Endothelial cell of umbilical vein (primary cell): ENCODE results near the gene FCMR. TPM values are rescaled to one million over a fixed set of nuclear protein-coding genes. Genes with fewer than 3 reads are reported as not detected.

Experiments used
- BruUV-seq: library from RNA; stranded (reverse); fragments of 400-500 nt; replicated peaks from 2 replicates; lab custom pipeline; 2021; lab: Mats Ljungman, UMichigan
- CTCF ChIA-PET: fragments of 300-600, 350-600 bp; sonication (Branson Sonifier 250); formaldehyde crosslinking; loops from one replicate; lab custom pipeline; 2021; ENCODE audit warnings: antibody characterized with exemption, inconsistent platforms; lab: Charles Lee
- POLR2A ChIA-PET: fragments of 300-600, 350-600 bp; sonication (Branson Sonifier 250); formaldehyde crosslinking; loops from one replicate; lab custom pipeline; 2021; ENCODE audit warnings: antibody characterized with exemption, inconsistent platforms; lab: Charles Lee
- DNase-seq: peaks from one replicate; pipeline ENCODE4 v3.0.0-alpha.2; 2011; ENCODE audit warnings: low read depth, low spot score
- FAIRE-seq: peaks from 2 replicates; lab custom pipeline; 2011; peaks lifted over from hg19 to GRCh38; lab: Jason Lieb, UNC
- H2AFZ ChIP-seq: 2 replicates; pipeline ENCODE4 v1.6.0; 2012; ENCODE audit warnings: low read depth, low read length, control low read depth, inconsistent platforms
- H3K27ac ChIP-seq: 2 replicates; pipeline ENCODE4 v1.5.1; 2011; ENCODE audit warnings: low read depth, mild to moderate bottlenecking, control low read depth, low read length, moderate library complexity; ENCODE audit not compliant: insufficient read depth
- H3K27me3 ChIP-seq, 2 experiments: 2 replicates each; pipeline versions ENCODE4 v1.6.0 to v1.6.1; 2011; ENCODE audit warnings: low read length in 2 of 2, mixed read lengths in 1 of 2; ENCODE audit not compliant: control insufficient read depth in 2 of 2, insufficient read depth in 2 of 2
- H3K36me3 ChIP-seq, 2 experiments: 2 replicates in 1 of 2; 3 replicates in 1 of 2; pipeline ENCODE4 v1.5.1; 2011; ENCODE audit warnings: low read length in 2 of 2, mild to moderate bottlenecking in 1 of 2, moderate library complexity in 1 of 2; ENCODE audit not compliant: control insufficient read depth in 2 of 2, insufficient read depth in 2 of 2; ENCODE audit errors: extremely low read depth in 1 of 2
- H3K4me1 ChIP-seq: 3 replicates; pipeline ENCODE4 v1.5.1; 2011; ENCODE audit warnings: mild to moderate bottlenecking, low read length; ENCODE audit not compliant: control insufficient read depth, insufficient read depth; ENCODE audit errors: extremely low read depth
- H3K4me2 ChIP-seq: 2 replicates; pipeline ENCODE4 v1.6.1; 2011; ENCODE audit warnings: low read length, control low read depth, mixed read lengths; ENCODE audit not compliant: insufficient read depth
- H3K4me3 ChIP-seq, 3 experiments: fragments of 200-600 bp in 1 of 3; sonication (generic), shearing (Covaris generic) in 1 of 3; replicated peaks in 1 of 3; 2 replicates each; pipeline ENCODE4 v1.5.1; 2011 to 2016; ENCODE audit warnings: control low read depth in 3 of 3, low read length in 3 of 3, mild to moderate bottlenecking in 2 of 3, inconsistent platforms in 1 of 3, low read depth in 1 of 3, moderate library complexity in 1 of 3; ENCODE audit not compliant: insufficient read depth in 1 of 3
- H3K79me2 ChIP-seq: 2 replicates; pipeline ENCODE4 v1.6.0; 2012; ENCODE audit warnings: low read length, inconsistent platforms; ENCODE audit not compliant: control insufficient read depth, insufficient read depth
- H3K9ac ChIP-seq: replicated peaks from 2 replicates; pipeline ENCODE3; 2011; ENCODE audit warnings: low read length, control low read depth; ENCODE audit not compliant: insufficient read depth; ENCODE audit errors: extremely low read depth
- H3K9me1 ChIP-seq: replicated peaks from 3 replicates; pipeline ENCODE4 v1.6.0; 2011; ENCODE audit warnings: mild to moderate bottlenecking, low read length; ENCODE audit not compliant: control insufficient read depth, insufficient read depth; ENCODE audit errors: extremely low read depth
- H3K9me3 ChIP-seq: replicated peaks from 2 replicates; pipeline ENCODE4 v1.5.1; 2012; ENCODE audit warnings: low read length, inconsistent platforms; ENCODE audit not compliant: control insufficient read depth, insufficient read depth
- H4K20me1 ChIP-seq: replicated peaks from 2 replicates; pipeline ENCODE3; 2011; ENCODE audit warnings: mild to moderate bottlenecking, low read length; ENCODE audit not compliant: control insufficient read depth, insufficient read depth; ENCODE audit errors: extremely low read depth
- CTCF ChIP-seq, 2 donors: IDR thresholded peaks; 1 replicate in 1 of 2; 2 replicates in 1 of 2; pipeline ENCODE4 v1.5.1; 2011; ENCODE audit warnings: low read length in 2 of 2, mild to moderate bottlenecking in 2 of 2, moderate library complexity in 2 of 2, control low read depth in 1 of 2, inconsistent platforms in 1 of 2, low read depth in 1 of 2; ENCODE audit not compliant: insufficient read depth in 1 of 2; ENCODE audit errors: extremely low read depth in 1 of 2
- EZH2 ChIP-seq: IDR thresholded peaks from 2 replicates; pipeline ENCODE4 v1.6.1; 2012; ENCODE audit warnings: borderline replicate concordance, low read depth, mild to moderate bottlenecking, moderate library complexity, low read length, inconsistent platforms; ENCODE audit not compliant: severe bottlenecking
- FOS ChIP-seq: IDR thresholded peaks from 2 replicates; pipeline ENCODE4 v1.6.1; 2011; ENCODE audit warnings: mild to moderate bottlenecking, low read length, moderate library complexity, borderline replicate concordance; ENCODE audit not compliant: insufficient read depth
- GATA2 ChIP-seq: IDR thresholded peaks from 2 replicates; pipeline ENCODE4 v1.7.0; 2011; ENCODE audit warnings: low read depth, mild to moderate bottlenecking, moderate library complexity, mixed read lengths, low read length; ENCODE audit not compliant: insufficient read length, insufficient read depth
- JUN ChIP-seq: IDR thresholded peaks from 2 replicates; pipeline ENCODE4 v1.6.1; 2011; ENCODE audit warnings: borderline replicate concordance, low read depth; ENCODE audit not compliant: insufficient read length, insufficient read depth
- MAX ChIP-seq: IDR thresholded peaks from 2 replicates; pipeline ENCODE4 v1.6.1; 2011; ENCODE audit not compliant: insufficient read depth, insufficient read length
- MYC ChIP-seq: IDR thresholded peaks from one replicate; pipeline ENCODE4 v1.6.1; 2011; ENCODE audit warnings: mild to moderate bottlenecking, low read depth, low read length
- POLR2A ChIP-seq: IDR thresholded peaks from 2 replicates; pipeline ENCODE4 v1.6.1; 2012; ENCODE audit warnings: low read depth, mild to moderate bottlenecking, control low read depth, low read length
- POLR2AphosphoS5 ChIP-seq: IDR thresholded peaks from 2 replicates; pipeline ENCODE4 v1.6.1; 2012; ENCODE audit warnings: low read depth, mild to moderate bottlenecking, control low read depth, low read length, moderate library complexity; ENCODE audit not compliant: insufficient read depth
- dilution Hi-C: fragments of 300-500 bp; cut with MboI; formaldehyde crosslinking; loops from one replicate; pipeline ENCODE4 v1.15.0; 2019; ENCODE audit warnings: low sequenced_read_pairs; ENCODE audit not compliant: extremely low pct_ligation_motif_present
- intact Hi-C: fragments of 100-400 bp; cut with micrococcal nuclease; formaldehyde crosslinking; loops from one replicate; pipeline ENCODE4 v1.10.0; 2022
- polyA plus RNA-seq, 4 experiments: library from polyadenylated mRNA; depleted of rRNA in 3 of 4; stranded (reverse) in 3 of 4; unstranded in 1 of 4; fragments of >200 nt; gene quantifications; 2 replicates each; pipeline versions ENCODE4 v1.2.1 to v1.2.3, GENCODE V29; 2011 to 2012; ENCODE audit warnings: missing spikeins in 1 of 4
- total RNA-seq: library from RNA; stranded (reverse); gene quantifications from 2 replicates; pipeline ENCODE4 v1.2.3, GENCODE V29; 2021

FCMR gene
- total and polyA plus RNA-seq, 2 donors (not counting 3 experiments of a cell fraction or from before 2014, with no cell fraction given): not detected

GRCh38 chr1:206965781-206966180 is 44.0 kb upstream of the FCMR start:
- no peak overlapping the region for H2AFZ ChIP-seq
- CTCF ChIA-PET: no interaction called here
- intact Hi-C loops: no loop called here

More at GRCh38 chr1:206965781-206966180, 44.0 kb upstream of the FCMR start:
- Histone ChIP-seq H3K36me3 (no peaks in the 10 kb centered on the region), H3K9ac (no peak overlapping the region), H3K27me3 (peaks cover 0 to 2% of the 10 kb centered on the region in 2 experiments), H3K27ac (no peak overlapping the region), H3K4me1 (no peaks in the 10 kb centered on the region), H3K9me1 (no peaks in the 10 kb centered on the region), H3K79me2 (no peaks in the 10 kb centered on the region), H3K4me3 (no peak overlapping the region), H3K9me3 (no peaks in the 10 kb centered on the region), H4K20me1 (no peaks in the 10 kb centered on the region), H3K4me2 (no peak overlapping the region)
- DNase-seq (no peak), FAIRE-seq (no peak)
- POLR2A ChIA-PET: no interaction called here
- no peak for TF ChIP-seq MYC
- TF ChIP-seq CTCF (IDR thresholded peaks at IDR 0.05; ENCODE audit: extremely low read depth in 1 of 2, insufficient read depth in 1 of 2, low read depth in 1 of 2, low read length in 2 of 2): no peak
- no peak for TF ChIP-seq FOS
- TF ChIP-seq GATA2: no peak
- no peak for TF ChIP-seq POLR2A
- no peak for TF ChIP-seq EZH2
- no peak for TF ChIP-seq JUN
- TF ChIP-seq MAX: no peak
- no peak for TF ChIP-seq POLR2AphosphoS5
- BruUV-seq: no TSS peak
- dilution Hi-C loops: no loop called here
